ENCODE data around the gene FBXL2. TPM values are rescaled to one million over a fixed set of nuclear protein-coding genes. Genes with fewer than 3 reads are reported as not detected.
A peak's percentile ranks its signal among the peaks of the same experiment; 100 is the strongest.

The FBXL2 gene
- total and polyA plus RNA-seq, 5 donors from 2014 or later = 0.05 TPM; not detected in 4

- no peak overlapping the region for H3K4me3 ChIP-seq (ENCODE audit: low read depth, low read length)
- Mint-ChIP-seq H3K27me3 (peaks cover 56% of the 10 kb centered on the region), H3K9me3 (peaks cover 0 to 5% (median 1%) of the 10 kb centered on the region in 7 donors), H3K27ac (no peak overlapping the region), H3K36me3 (no peaks in the 10 kb centered on the region), H3K4me3 (no peak overlapping the region), H3K4me1 (no peaks in the 10 kb centered on the region)
- DNase-seq (no peak), ATAC-seq (ENCODE audit: low read depth in 2 of 2) (no peak)
- H3K27me3 ChIP-seq (ENCODE audit: control insufficient read depth, insufficient read depth, low read length) = peaks cover 24% of the 10 kb centered on the region
- H3K9me3 ChIP-seq (ENCODE audit: control insufficient read depth in 2 of 2, low read length in 2 of 2) = no peaks in the 10 kb centered on the region
- H3K27ac ChIP-seq (ENCODE audit: insufficient read depth, low read length, poor library complexity, severe bottlenecking) = no peak overlapping the region
- no peaks in the 10 kb centered on the region for H3K36me3 ChIP-seq (ENCODE audit: control insufficient read depth, insufficient read depth, low read length)
- no peaks in the 10 kb centered on the region for H3K4me1 ChIP-seq (ENCODE audit: control insufficient read depth, insufficient read depth, low read length, poor library complexity, severe bottlenecking)
These were observed 38.3 kb upstream of the FBXL2 start for GRCh38 chr3:33238923-33239322.

- Histone ChIP-seq H3K4me3 (ENCODE audit: low read depth, low read length) (no peak overlapping the region), H3K27me3 (ENCODE audit: control insufficient read depth, insufficient read depth, low read length) (peaks cover 26% of the 10 kb centered on the region), H3K9me3 (ENCODE audit: control insufficient read depth in 2 of 2, low read length in 2 of 2) (no peaks in the 10 kb centered on the region), H3K27ac (ENCODE audit: insufficient read depth, low read length, poor library complexity, severe bottlenecking) (no peak overlapping the region), H3K36me3 (ENCODE audit: control insufficient read depth, insufficient read depth, low read length) (no peaks in the 10 kb centered on the region), H3K4me1 (ENCODE audit: control insufficient read depth, insufficient read depth, low read length, poor library complexity, severe bottlenecking) (no peaks in the 10 kb centered on the region)
- H3K4me1 Mint-ChIP-seq = no peaks in the 10 kb centered on the region
- H3K27me3 Mint-ChIP-seq = peaks cover 64% of the 10 kb centered on the region
- DNase-seq (no peak), ATAC-seq (ENCODE audit: low read depth in 2 of 2) (no peak)
- H3K27ac Mint-ChIP-seq = no peak overlapping the region
- peaks cover 0 to 5% (median 1%) of the 10 kb centered on the region in 7 donors for H3K9me3 Mint-ChIP-seq
- no peak overlapping the region for H3K4me3 Mint-ChIP-seq
- no peaks in the 10 kb centered on the region for H3K36me3 Mint-ChIP-seq
These were observed 37.0 kb upstream of the FBXL2 start for GRCh38 chr3:33240261-33240660.

- Mint-ChIP-seq H3K9me3 (peaks cover 0 to 2% (median 0%) of the 10 kb centered on the region in 7 donors), H3K27ac (no peak overlapping the region), H3K4me3 (no peak overlapping the region), H3K27me3 (peaks cover 39% of the 10 kb centered on the region), H3K36me3 (no peaks in the 10 kb centered on the region), H3K4me1 (no peaks in the 10 kb centered on the region)
- ATAC-seq (ENCODE audit: low read depth in 2 of 2) (no peak), DNase-seq (no peak)
- no peaks in the 10 kb centered on the region for H3K4me1 ChIP-seq (ENCODE audit: control insufficient read depth, insufficient read depth, low read length, poor library complexity, severe bottlenecking)
- H3K36me3 ChIP-seq (ENCODE audit: control insufficient read depth, insufficient read depth, low read length) = no peaks in the 10 kb centered on the region
- no peak overlapping the region for H3K4me3 ChIP-seq (ENCODE audit: low read depth, low read length)
- H3K27me3 ChIP-seq (ENCODE audit: control insufficient read depth, insufficient read depth, low read length) = peaks cover 12% of the 10 kb centered on the region
- H3K9me3 ChIP-seq (ENCODE audit: control insufficient read depth in 2 of 2, low read length in 2 of 2) = no peaks in the 10 kb centered on the region
- no peak overlapping the region for H3K27ac ChIP-seq (ENCODE audit: insufficient read depth, low read length, poor library complexity, severe bottlenecking)
These were observed 30.5 kb upstream of the FBXL2 start for GRCh38 chr3:33246786-33247185.

GRCh38 chr3:33250712-33251111, 26.5 kb upstream of the FBXL2 start:
- no peak overlapping the region for H3K27ac Mint-ChIP-seq
- peaks cover 4% of the 10 kb centered on the region for H3K27me3 ChIP-seq (ENCODE audit: control insufficient read depth, insufficient read depth, low read length)
- no peaks in the 10 kb centered on the region for H3K4me1 Mint-ChIP-seq
- peaks cover 0 to 4% (median 0%) of the 10 kb centered on the region in 7 donors for H3K9me3 Mint-ChIP-seq
- DNase-seq (no peak), ATAC-seq (ENCODE audit: low read depth in 2 of 2) (no peak)
- no peaks in the 10 kb centered on the region for H3K9me3 ChIP-seq (ENCODE audit: control insufficient read depth in 2 of 2, low read length in 2 of 2)
- H3K4me3 Mint-ChIP-seq = no peak overlapping the region
- peaks cover 29% of the 10 kb centered on the region for H3K27me3 Mint-ChIP-seq
- H3K36me3 Mint-ChIP-seq = no peaks in the 10 kb centered on the region
- no peak overlapping the region for H3K27ac ChIP-seq (ENCODE audit: insufficient read depth, low read length, poor library complexity, severe bottlenecking)
- H3K4me3 ChIP-seq (ENCODE audit: low read depth, low read length) = no peak overlapping the region
- H3K36me3 ChIP-seq (ENCODE audit: control insufficient read depth, insufficient read depth, low read length) = no peaks in the 10 kb centered on the region
- H3K4me1 ChIP-seq (ENCODE audit: control insufficient read depth, insufficient read depth, low read length, poor library complexity, severe bottlenecking) = no peaks in the 10 kb centered on the region

GRCh38 chr3:33256249-33256648, 21.0 kb upstream of the FBXL2 start:
- no peak overlapping the region for H3K4me3 ChIP-seq (ENCODE audit: low read depth, low read length)
- Mint-ChIP-seq H3K4me3 (no peak overlapping the region), H3K4me1 (no peaks in the 10 kb centered on the region), H3K27ac (no peak overlapping the region), H3K36me3 (no peaks in the 10 kb centered on the region), H3K9me3 (peaks cover 0 to 6% (median 0%) of the 10 kb centered on the region in 7 donors), H3K27me3 (peaks cover 15% of the 10 kb centered on the region)
- no peak overlapping the region for H3K27ac ChIP-seq (ENCODE audit: insufficient read depth, low read length, poor library complexity, severe bottlenecking)
- DNase-seq (no peak), ATAC-seq (ENCODE audit: low read depth in 2 of 2) (no peak)
- no peaks in the 10 kb centered on the region for H3K27me3 ChIP-seq (ENCODE audit: control insufficient read depth, insufficient read depth, low read length)
- no peaks in the 10 kb centered on the region for H3K36me3 ChIP-seq (ENCODE audit: control insufficient read depth, insufficient read depth, low read length)
- H3K9me3 ChIP-seq (ENCODE audit: control insufficient read depth in 2 of 2, low read length in 2 of 2) = no peaks in the 10 kb centered on the region
- H3K4me1 ChIP-seq (ENCODE audit: control insufficient read depth, insufficient read depth, low read length, poor library complexity, severe bottlenecking) = no peaks in the 10 kb centered on the region

GRCh38 chr3:33260104-33260503, 17.1 kb upstream of the FBXL2 start:
- Mint-ChIP-seq H3K27me3 (peaks cover 12% of the 10 kb centered on the region), H3K27ac (no peak overlapping the region), H3K36me3 (no peaks in the 10 kb centered on the region), H3K4me1 (no peaks in the 10 kb centered on the region), H3K9me3 (peaks cover 0 to 14% (median 0%) of the 10 kb centered on the region in 7 donors), H3K4me3 (no peak overlapping the region)
- no peaks in the 10 kb centered on the region for H3K9me3 ChIP-seq (ENCODE audit: control insufficient read depth in 2 of 2, low read length in 2 of 2)
- no peaks in the 10 kb centered on the region for H3K36me3 ChIP-seq (ENCODE audit: control insufficient read depth, insufficient read depth, low read length)
- H3K27me3 ChIP-seq (ENCODE audit: control insufficient read depth, insufficient read depth, low read length) = no peaks in the 10 kb centered on the region
- H3K4me1 ChIP-seq (ENCODE audit: control insufficient read depth, insufficient read depth, low read length, poor library complexity, severe bottlenecking) = no peaks in the 10 kb centered on the region
- no peak overlapping the region for H3K27ac ChIP-seq (ENCODE audit: insufficient read depth, low read length, poor library complexity, severe bottlenecking)
- DNase-seq (no peak), ATAC-seq (ENCODE audit: low read depth in 2 of 2) (no peak)
- no peak overlapping the region for H3K4me3 ChIP-seq (ENCODE audit: low read depth, low read length)

GRCh38 chr3:33269385-33269784, 7.9 kb upstream of the FBXL2 start:
- Mint-ChIP-seq H3K27me3 (peaks cover 21% of the 10 kb centered on the region), H3K4me3 (no peak overlapping the region), H3K36me3 (no peaks in the 10 kb centered on the region), H3K4me1 (no peaks in the 10 kb centered on the region), H3K9me3 (peaks cover 2 to 18% (median 6%) of the 10 kb centered on the region in 7 donors), H3K27ac (no peak overlapping the region)
- H3K4me3 ChIP-seq (ENCODE audit: low read depth, low read length) = no peak overlapping the region
- no peaks in the 10 kb centered on the region for H3K36me3 ChIP-seq (ENCODE audit: control insufficient read depth, insufficient read depth, low read length)
- peaks cover 0 to 2% of the 10 kb centered on the region in 2 experiments for H3K9me3 ChIP-seq (ENCODE audit: control insufficient read depth in 2 of 2, low read length in 2 of 2)
- no peak overlapping the region for H3K27ac ChIP-seq (ENCODE audit: insufficient read depth, low read length, poor library complexity, severe bottlenecking)
- no peak for ATAC-seq (ENCODE audit: low read depth in 2 of 2)
- DNase-seq = no peak
- no peaks in the 10 kb centered on the region for H3K4me1 ChIP-seq (ENCODE audit: control insufficient read depth, insufficient read depth, low read length, poor library complexity, severe bottlenecking)
- no peaks in the 10 kb centered on the region for H3K27me3 ChIP-seq (ENCODE audit: control insufficient read depth, insufficient read depth, low read length)

GRCh38 chr3:33271324-33271723, 5.9 kb upstream of the FBXL2 start:
- no peak overlapping the region for H3K27ac Mint-ChIP-seq
- H3K4me3 Mint-ChIP-seq = peak overlapping the region in 1 of 4 donors; percentile 18
- Histone ChIP-seq H3K27me3 (ENCODE audit: control insufficient read depth, insufficient read depth, low read length) (peaks cover 3% of the 10 kb centered on the region), H3K4me3 (ENCODE audit: low read depth, low read length) (no peak overlapping the region), H3K27ac (ENCODE audit: insufficient read depth, low read length, poor library complexity, severe bottlenecking) (no peak overlapping the region), H3K9me3 (ENCODE audit: control insufficient read depth in 2 of 2, low read length in 2 of 2) (peaks cover 0 to 2% of the 10 kb centered on the region in 2 experiments), H3K4me1 (ENCODE audit: control insufficient read depth, insufficient read depth, low read length, poor library complexity, severe bottlenecking) (no peaks in the 10 kb centered on the region), H3K36me3 (ENCODE audit: control insufficient read depth, insufficient read depth, low read length) (no peaks in the 10 kb centered on the region)
- peaks cover 2 to 11% (median 5%) of the 10 kb centered on the region in 7 donors for H3K9me3 Mint-ChIP-seq
- DNase-seq (no peak), ATAC-seq (ENCODE audit: low read depth in 2 of 2) (no peak)
- peaks cover 0 to 4% (median 0%) of the 10 kb centered on the region in 4 donors for H3K4me1 Mint-ChIP-seq
- H3K36me3 Mint-ChIP-seq = no peaks in the 10 kb centered on the region
- peaks cover 37% of the 10 kb centered on the region for H3K27me3 Mint-ChIP-seq
